HepG2 (cell line): ENCODE results near the gene AGO4. TPM values are rescaled to one million over a fixed set of nuclear protein-coding genes. Genes with fewer than 3 reads are reported as not detected.

Experiments used
- ATAC-seq: fragments of 200-7000 bp; cut with Tn5 transposase; 3 replicates; pipeline ENCODE4 v1.9.1; 2020; ENCODE audit warnings: mild to moderate bottlenecking, moderate library complexity
- BruUV-seq: library from RNA; stranded (reverse); fragments of 400-500 nt; replicated peaks from 2 replicates; lab custom pipeline; 2021; lab: Mats Ljungman, UMichigan
- CTCF ChIA-PET: fragments of 300-600 bp; formaldehyde crosslinking; extraction: SDS; loops from one replicate; lab custom pipeline; 2021; ENCODE audit warnings: low total read pairs, inconsistent platforms, low intra/inter-chr PET ratio; lab: Yijun Ruan, JAX
- POLR2A ChIA-PET: fragments of 350-600 bp; sonication (Branson Sonifier 250); formaldehyde crosslinking; loops from one replicate; lab custom pipeline; 2020; ENCODE audit warnings: antibody characterized with exemption, inconsistent platforms; lab: Yijun Ruan, JAX
- DNase-seq: peaks from one replicate; pipeline ENCODE4 v3.0.0-alpha.2; 2015; ENCODE audit warnings: low spot score
- FAIRE-seq: peaks from 3 replicates; lab custom pipeline; 2011; peaks lifted over from hg19 to GRCh38; lab: Jason Lieb, UNC
- H2AFZ ChIP-seq: one replicate; pipeline ENCODE4 v1.6.1; 2011; ENCODE audit warnings: low read length, inconsistent platforms
- H3K27ac ChIP-seq: fragments of 300-600 bp; 3 replicates; pipeline ENCODE4 v1.8.0; 2011; ENCODE audit warnings: mixed run types, mild to moderate bottlenecking, mixed read lengths, low read length, inconsistent platforms; ENCODE audit not compliant: insufficient read depth; ENCODE audit errors: extremely low read length
- H3K27me3 ChIP-seq, 2 experiments: fragments of 200-600 bp in 1 of 2; 2 replicates in 1 of 2; 3 replicates in 1 of 2; pipeline versions ENCODE4 v1.6.0 to v1.8.0; 2011; ENCODE audit warnings: low read length in 2 of 2, mild to moderate bottlenecking in 2 of 2, moderate library complexity in 2 of 2, inconsistent platforms in 1 of 2; ENCODE audit not compliant: insufficient read depth in 2 of 2, control insufficient read depth in 1 of 2
- H3K36me3 ChIP-seq, 2 experiments: fragments of 200-600 bp in 1 of 2; replicated peaks in 1 of 2; 2 replicates in 1 of 2; 3 replicates in 1 of 2; pipeline versions ENCODE4 v1.5.1 to v1.8.0; 2011; ENCODE audit warnings: low read length in 2 of 2, inconsistent platforms in 1 of 2; ENCODE audit not compliant: insufficient read depth in 2 of 2, control insufficient read depth in 1 of 2
- H3K4me1 ChIP-seq: 2 replicates; pipeline ENCODE4 v1.5.1; 2012; ENCODE audit warnings: low read length, inconsistent platforms; ENCODE audit not compliant: insufficient read depth
- H3K4me2 ChIP-seq: 2 replicates; pipeline ENCODE4 v1.6.0; 2011; ENCODE audit warnings: low read depth, low read length, inconsistent platforms
- H3K4me3 ChIP-seq, 3 experiments: fragments of 200-600 bp in 1 of 3; sonication (generic), shearing (Covaris generic) in 1 of 3; replicated peaks in 1 of 3; 2 replicates each; pipeline ENCODE4 v1.5.1; 2011 to 2016; ENCODE audit warnings: low read length in 3 of 3, inconsistent platforms in 2 of 3, low read depth in 2 of 3, mild to moderate bottlenecking in 2 of 3, control low read depth in 1 of 3, mixed read lengths in 1 of 3; ENCODE audit not compliant: insufficient read depth in 1 of 3
- H3K79me2 ChIP-seq: one replicate; pipeline ENCODE4 v1.6.1; 2011; ENCODE audit warnings: low read length, inconsistent platforms; ENCODE audit not compliant: insufficient read depth
- H3K9ac ChIP-seq: 2 replicates; pipeline ENCODE4 v1.6.0; 2011; ENCODE audit warnings: mild to moderate bottlenecking, low read depth, low read length, inconsistent platforms; ENCODE audit not compliant: insufficient read depth
- H3K9me3 ChIP-seq: 2 replicates; pipeline ENCODE4 v1.5.1; 2012; ENCODE audit warnings: mild to moderate bottlenecking, low read length
- H4K20me1 ChIP-seq: 2 replicates; pipeline ENCODE4 v1.6.0; 2011; ENCODE audit warnings: inconsistent platforms, mild to moderate bottlenecking, low read length, moderate library complexity; ENCODE audit not compliant: insufficient read depth
- ATM ChIP-seq: fragments of 450-650 bp; IDR thresholded peaks from 2 replicates; pipeline ENCODE4 v1.7.1; 2017; ENCODE audit warnings: mild to moderate bottlenecking, borderline replicate concordance
- FOXO1 ChIP-seq: sonication (generic); formaldehyde crosslinking; IDR thresholded peaks from 2 replicates; pipeline ENCODE4 v1.4.0; 2020; ENCODE audit warnings: missing genetic modification reagents
- IRX3 ChIP-seq: sonication (generic); formaldehyde crosslinking; IDR thresholded peaks from 2 replicates; pipeline ENCODE4 v1.8.1; 2023; ENCODE audit warnings: mild to moderate bottlenecking, low read depth, missing genetic modification reagents, borderline replicate concordance
- KDM3A ChIP-seq: IDR thresholded peaks from 2 replicates; pipeline ENCODE4 v1.6.1; 2018; ENCODE audit warnings: low read depth, missing compliant biosample characterization
- MBNL3 ChIP-seq: fragments of 250-450 bp; sonication (Bioruptor Pico); conservative IDR thresholded peaks from 2 replicates; pipeline ENCODE4 v1.8.0; 2022; ENCODE audit warnings: mild to moderate bottlenecking, inconsistent platforms
- SP1 ChIP-seq, 2 experiments: fragments of 450-650 bp in 1 of 2; sonication (generic) in 1 of 2; formaldehyde crosslinking in 1 of 2; IDR thresholded peaks; 2 replicates each; pipeline versions ENCODE4 v1.4.0 to v1.6.1; 2016 to 2020; ENCODE audit warnings: missing genetic modification reagents in 1 of 2
- ZFYVE20 ChIP-seq: sonication (generic); formaldehyde crosslinking; IDR thresholded peaks from 2 replicates; pipeline ENCODE4 v1.8.0; 2023; ENCODE audit warnings: low read depth, mild to moderate bottlenecking, moderate library complexity, missing genetic modification reagents, borderline replicate concordance
- ZNF543 ChIP-seq: sonication (generic); formaldehyde crosslinking; IDR thresholded peaks from 2 replicates; pipeline ENCODE4 v1.4.0; 2020; ENCODE audit warnings: mild to moderate bottlenecking, missing genetic modification reagents
- WGBS: methylation state at CpG from one replicate; pipeline ENCODE4 v1.1.6; 2017; ENCODE audit warnings: low lambda C conversion rate; 5-methylcytosine and 5-hydroxymethylcytosine counted together
- in situ Hi-C: cut with HindIII; loops from 2 replicates; pipeline ENCODE4 v1.10.0; 2017; ENCODE audit warnings: low pct_unique_long_range_greater_than_20kb; ENCODE audit not compliant: extremely low pct_ligation_motif_present
- intact Hi-C: fragments of 100-400 bp; cut with micrococcal nuclease; formaldehyde crosslinking; loops from one replicate; pipeline ENCODE4 v1.10.0; 2022; ENCODE audit not compliant: unreplicated experiment
- polyA plus RNA-seq, 8 experiments: library from polyadenylated mRNA; depleted of rRNA in 3 of 8; stranded (reverse) in 7 of 8; unstranded in 1 of 8; fragments of >200 nt; fragmentation: Illumina TruSeq in 4 of 8; extraction: Trizol in 4 of 8; gene quantifications; 2 replicates each; pipeline versions ENCODE4 v1.2.1 to v1.2.3, GENCODE V29; 2011 to 2016; ENCODE audit warnings: low read depth in 4 of 8, missing spikeins in 1 of 8, mixed read lengths in 1 of 8; ENCODE audit not compliant: insufficient read depth in 1 of 8
- total RNA-seq, 5 experiments: library from RNA; depleted of rRNA; stranded (reverse); fragments of >200 nt; fragmentation: Illumina TruSeq; extraction: Trizol; gene quantifications; 2 replicates each; pipeline ENCODE4 v1.2.3, GENCODE V29; 2016; ENCODE audit warnings: low read depth in 1 of 5
- TF ChIP-seq, protein P1 (sequence below): fragments of 450-650 bp; IDR thresholded peaks from 2 replicates; pipeline ENCODE4 v1.6.1; 2016
- TF ChIP-seq, protein P2 (sequence below): sonication (generic); formaldehyde crosslinking; conservative IDR thresholded peaks from 2 replicates; pipeline ENCODE4 v1.4.0; 2020; ENCODE audit warnings: mild to moderate bottlenecking, missing genetic modification reagents, moderate library complexity
- TF ChIP-seq, protein P3 (sequence below): sonication (generic); formaldehyde crosslinking; IDR thresholded peaks from 2 replicates; pipeline ENCODE4 v1.4.0; 2020; ENCODE audit warnings: missing genetic modification reagents, mild to moderate bottlenecking, borderline replicate concordance
- TF ChIP-seq, protein P4 (sequence below): IDR thresholded peaks from 2 replicates; pipeline ENCODE4 v1.6.1; 2012; ENCODE audit warnings: low read depth, low read length, improper control_type of control experiment
- TF ChIP-seq, protein P5 (sequence below): sonication (generic); formaldehyde crosslinking; IDR thresholded peaks from 2 replicates; pipeline ENCODE4 v1.8.0; 2022; ENCODE audit warnings: missing genetic modification reagents, mild to moderate bottlenecking, moderate library complexity, borderline replicate concordance

The AGO4 gene
- total and polyA plus RNA-seq, 2 of the 13 experiments (the other 11 are each of a cell fraction or from before 2014, with no cell fraction given), result 6.0 to 13.8 TPM

DNA sequence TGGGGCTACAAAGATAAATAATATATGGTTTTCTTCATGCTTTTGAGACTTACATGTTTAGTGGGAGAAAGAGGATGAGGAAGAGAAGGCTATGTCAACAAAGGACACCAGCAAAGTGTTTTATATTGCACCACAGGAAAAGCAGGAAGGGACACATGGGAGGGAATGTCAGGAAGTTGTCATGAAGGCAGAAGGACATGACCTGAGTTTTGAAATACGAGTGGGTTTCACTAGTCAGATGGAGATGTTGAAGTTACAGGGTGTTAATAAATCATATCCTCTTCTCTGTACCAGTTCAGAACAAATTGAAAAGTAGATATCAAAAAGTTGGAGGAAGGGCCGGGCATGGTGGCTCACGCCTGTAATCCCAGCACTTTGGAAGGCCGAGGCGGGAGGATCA, 57.0 kb downstream of the AGO4 start (continued):
- TF ChIP-seq, protein P1, sequence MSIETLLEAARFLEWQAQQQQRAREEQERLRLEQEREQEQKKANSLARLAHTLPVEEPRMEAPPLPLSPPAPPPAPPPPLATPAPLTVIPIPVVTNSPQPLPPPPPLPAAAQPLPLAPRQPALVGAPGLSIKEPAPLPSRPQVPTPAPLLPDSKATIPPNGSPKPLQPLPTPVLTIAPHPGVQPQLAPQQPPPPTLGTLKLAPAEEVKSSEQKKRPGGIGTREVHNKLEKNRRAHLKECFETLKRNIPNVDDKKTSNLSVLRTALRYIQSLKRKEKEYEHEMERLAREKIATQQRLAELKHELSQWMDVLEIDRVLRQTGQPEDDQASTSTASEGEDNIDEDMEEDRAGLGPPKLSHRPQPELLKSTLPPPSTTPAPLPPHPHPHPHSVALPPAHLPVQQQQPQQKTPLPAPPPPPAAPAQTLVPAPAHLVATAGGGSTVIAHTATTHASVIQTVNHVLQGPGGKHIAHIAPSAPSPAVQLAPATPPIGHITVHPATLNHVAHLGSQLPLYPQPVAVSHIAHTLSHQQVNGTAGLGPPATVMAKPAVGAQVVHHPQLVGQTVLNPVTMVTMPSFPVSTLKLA, result no peak
- TF ChIP-seq MBNL3 (no peak), FOXO1 (CRISPR knock-in tag) (no peak), KDM3A (CRISPR knock-in tag) (no peak), ZFYVE20 (CRISPR knock-in tag) (no peak), ATM (no peak)

DNA sequence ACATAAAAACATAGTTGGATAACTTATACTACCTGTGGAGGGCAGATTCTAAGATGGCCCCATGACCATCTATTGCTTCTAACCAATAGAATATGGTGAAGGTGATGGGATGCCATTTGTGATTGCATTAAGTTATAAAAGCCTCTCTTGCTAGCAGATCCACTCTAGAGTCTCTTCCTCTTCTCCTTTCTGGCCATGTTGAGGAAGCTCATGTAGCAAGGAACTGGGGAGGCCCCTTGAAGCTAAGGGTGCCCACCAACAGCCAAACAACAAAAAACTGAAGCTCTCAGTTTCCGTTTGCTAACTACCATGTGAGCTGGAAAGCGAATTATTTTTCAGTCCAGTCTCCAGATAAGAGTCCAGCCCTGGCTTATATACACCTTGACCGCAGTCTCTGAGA, 59.2 kb downstream of the AGO4 start:
- BruUV-seq, result no TSS peak
- Histone ChIP-seq H3K79me2 (no peaks in the 10 kb centered on the region), H3K4me2 (no peak overlapping the region), H2AFZ (no peak overlapping the region), H3K27ac (no peak overlapping the region), H4K20me1 (no peaks in the 10 kb centered on the region), H3K4me3 (no peak overlapping the region), H3K4me1 (no peaks in the 10 kb centered on the region), H3K27me3 (no peaks in the 10 kb centered on the region), H3K9me3 (no peaks in the 10 kb centered on the region), H3K9ac (no peak overlapping the region), H3K36me3 (no peaks in the 10 kb centered on the region)
- ATAC-seq, result no peak
- CTCF ChIA-PET, result no interaction called here
- intact Hi-C loops, result no loop called here
- DNase-seq, result no peak
- WGBS, result 72% methylated on average over 3 of the region's 3 CpGs
- FAIRE-seq, result no peak
- POLR2A ChIA-PET, result no interaction called here
- in situ Hi-C loops, result no loop called here
- TF ChIP-seq, protein P2, sequence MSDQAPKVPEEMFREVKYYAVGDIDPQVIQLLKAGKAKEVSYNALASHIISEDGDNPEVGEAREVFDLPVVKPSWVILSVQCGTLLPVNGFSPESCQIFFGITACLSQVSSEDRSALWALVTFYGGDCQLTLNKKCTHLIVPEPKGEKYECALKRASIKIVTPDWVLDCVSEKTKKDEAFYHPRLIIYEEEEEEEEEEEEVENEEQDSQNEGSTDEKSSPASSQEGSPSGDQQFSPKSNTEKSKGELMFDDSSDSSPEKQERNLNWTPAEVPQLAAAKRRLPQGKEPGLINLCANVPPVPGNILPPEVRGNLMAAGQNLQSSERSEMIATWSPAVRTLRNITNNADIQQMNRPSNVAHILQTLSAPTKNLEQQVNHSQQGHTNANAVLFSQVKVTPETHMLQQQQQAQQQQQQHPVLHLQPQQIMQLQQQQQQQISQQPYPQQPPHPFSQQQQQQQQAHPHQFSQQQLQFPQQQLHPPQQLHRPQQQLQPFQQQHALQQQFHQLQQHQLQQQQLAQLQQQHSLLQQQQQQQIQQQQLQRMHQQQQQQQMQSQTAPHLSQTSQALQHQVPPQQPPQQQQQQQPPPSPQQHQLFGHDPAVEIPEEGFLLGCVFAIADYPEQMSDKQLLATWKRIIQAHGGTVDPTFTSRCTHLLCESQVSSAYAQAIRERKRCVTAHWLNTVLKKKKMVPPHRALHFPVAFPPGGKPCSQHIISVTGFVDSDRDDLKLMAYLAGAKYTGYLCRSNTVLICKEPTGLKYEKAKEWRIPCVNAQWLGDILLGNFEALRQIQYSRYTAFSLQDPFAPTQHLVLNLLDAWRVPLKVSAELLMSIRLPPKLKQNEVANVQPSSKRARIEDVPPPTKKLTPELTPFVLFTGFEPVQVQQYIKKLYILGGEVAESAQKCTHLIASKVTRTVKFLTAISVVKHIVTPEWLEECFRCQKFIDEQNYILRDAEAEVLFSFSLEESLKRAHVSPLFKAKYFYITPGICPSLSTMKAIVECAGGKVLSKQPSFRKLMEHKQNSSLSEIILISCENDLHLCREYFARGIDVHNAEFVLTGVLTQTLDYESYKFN, result no peak
- TF ChIP-seq, protein P3, sequence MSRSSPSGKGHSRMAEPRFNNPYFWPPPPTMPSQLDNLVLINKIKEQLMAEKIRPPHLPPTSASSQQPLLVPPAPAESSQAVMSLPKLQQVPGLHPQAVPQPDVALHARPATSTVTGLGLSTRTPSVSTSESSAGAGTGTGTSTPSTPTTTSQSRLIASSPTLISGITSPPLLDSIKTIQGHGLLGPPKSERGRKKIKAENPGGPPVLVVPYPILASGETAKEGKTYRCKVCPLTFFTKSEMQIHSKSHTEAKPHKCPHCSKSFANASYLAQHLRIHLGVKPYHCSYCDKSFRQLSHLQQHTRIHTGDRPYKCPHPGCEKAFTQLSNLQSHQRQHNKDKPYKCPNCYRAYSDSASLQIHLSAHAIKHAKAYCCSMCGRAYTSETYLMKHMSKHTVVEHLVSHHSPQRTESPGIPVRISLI (CRISPR knock-in tag), result no peak
- TF ChIP-seq, protein P4, sequence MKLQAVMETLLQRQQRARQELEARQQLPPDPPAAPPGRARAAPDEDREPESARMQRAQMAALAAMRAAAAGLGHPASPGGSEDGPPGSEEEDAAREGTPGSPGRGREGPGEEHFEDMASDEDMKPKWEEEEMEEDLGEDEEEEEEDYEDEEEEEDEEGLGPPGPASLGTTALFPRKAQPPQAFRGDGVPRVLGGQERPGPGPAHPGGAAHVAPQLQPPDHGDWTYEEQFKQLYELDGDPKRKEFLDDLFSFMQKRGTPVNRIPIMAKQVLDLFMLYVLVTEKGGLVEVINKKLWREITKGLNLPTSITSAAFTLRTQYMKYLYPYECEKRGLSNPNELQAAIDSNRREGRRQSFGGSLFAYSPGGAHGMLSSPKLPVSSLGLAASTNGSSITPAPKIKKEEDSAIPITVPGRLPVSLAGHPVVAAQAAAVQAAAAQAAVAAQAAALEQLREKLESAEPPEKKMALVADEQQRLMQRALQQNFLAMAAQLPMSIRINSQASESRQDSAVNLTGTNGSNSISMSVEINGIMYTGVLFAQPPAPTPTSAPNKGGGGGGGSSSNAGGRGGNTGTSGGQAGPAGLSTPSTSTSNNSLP, result no peak
- TF ChIP-seq, protein P5, sequence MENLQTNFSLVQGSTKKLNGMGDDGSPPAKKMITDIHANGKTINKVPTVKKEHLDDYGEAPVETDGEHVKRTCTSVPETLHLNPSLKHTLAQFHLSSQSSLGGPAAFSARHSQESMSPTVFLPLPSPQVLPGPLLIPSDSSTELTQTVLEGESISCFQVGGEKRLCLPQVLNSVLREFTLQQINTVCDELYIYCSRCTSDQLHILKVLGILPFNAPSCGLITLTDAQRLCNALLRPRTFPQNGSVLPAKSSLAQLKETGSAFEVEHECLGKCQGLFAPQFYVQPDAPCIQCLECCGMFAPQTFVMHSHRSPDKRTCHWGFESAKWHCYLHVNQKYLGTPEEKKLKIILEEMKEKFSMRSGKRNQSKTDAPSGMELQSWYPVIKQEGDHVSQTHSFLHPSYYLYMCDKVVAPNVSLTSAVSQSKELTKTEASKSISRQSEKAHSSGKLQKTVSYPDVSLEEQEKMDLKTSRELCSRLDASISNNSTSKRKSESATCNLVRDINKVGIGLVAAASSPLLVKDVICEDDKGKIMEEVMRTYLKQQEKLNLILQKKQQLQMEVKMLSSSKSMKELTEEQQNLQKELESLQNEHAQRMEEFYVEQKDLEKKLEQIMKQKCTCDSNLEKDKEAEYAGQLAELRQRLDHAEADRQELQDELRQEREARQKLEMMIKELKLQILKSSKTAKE (CRISPR knock-in tag), result no peak
- no peak for TF ChIP-seq SP1 (IDR thresholded peaks at IDR 0.05)
- no peak for TF ChIP-seq SP1 (CRISPR knock-in tag; IDR thresholded peaks at IDR 0.05)
- no peak for TF ChIP-seq ZNF543 (CRISPR knock-in tag)
- no peak for TF ChIP-seq IRX3 (CRISPR knock-in tag)
